Fibroblast of lung (primary cell): ENCODE data around the gene SSR2. TPM values are rescaled to one million over a fixed set of nuclear protein-coding genes. Genes with fewer than 3 reads are reported as not detected.
A peak's percentile ranks its signal among the peaks of the same experiment; 100 is the strongest.

Experiments used
- DNase-seq, 2 donors: peaks; one replicate each; pipeline versions ENCODE4 v3.0.0 to v3.0.0-alpha.2; 2010; ENCODE audit warnings: low read depth in 2 of 2
- H2AFZ ChIP-seq: 2 replicates; pipeline ENCODE4 v1.5.1; 2012; ENCODE audit warnings: low read length, control low read depth, inconsistent platforms
- H3K27ac ChIP-seq: 2 replicates; pipeline ENCODE4 v1.5.1; 2011; ENCODE audit warnings: low read length, control low read depth; ENCODE audit not compliant: insufficient read depth
- H3K27me3 ChIP-seq: 2 replicates; pipeline ENCODE4 v1.5.1; 2011; ENCODE audit warnings: mild to moderate bottlenecking, low read length; ENCODE audit not compliant: control insufficient read depth, insufficient read depth
- H3K36me3 ChIP-seq: 2 replicates; pipeline ENCODE4 v1.5.1; 2011; ENCODE audit warnings: low read length; ENCODE audit not compliant: control insufficient read depth, insufficient read depth
- H3K4me1 ChIP-seq: 2 replicates; pipeline ENCODE4 v1.5.1; 2011; ENCODE audit warnings: low read length; ENCODE audit not compliant: control insufficient read depth, insufficient read depth; ENCODE audit errors: extremely low read depth
- H3K4me2 ChIP-seq: 2 replicates; pipeline ENCODE4 v1.5.1; 2011; ENCODE audit warnings: low read length, control low read depth; ENCODE audit not compliant: insufficient read depth; ENCODE audit errors: extremely low read depth
- H3K4me3 ChIP-seq, 4 experiments: fragments of 200-600 bp in 1 of 4; sonication (generic) in 1 of 4; replicated peaks in 1 of 4; 2 replicates each; pipeline ENCODE4 v1.5.1; 2011 to 2016; ENCODE audit warnings: low read length in 4 of 4, low read depth in 3 of 4, mild to moderate bottlenecking in 3 of 4, control low read depth in 2 of 4, inconsistent platforms in 1 of 4, mixed read lengths in 1 of 4; ENCODE audit not compliant: insufficient read depth in 1 of 4; ENCODE audit errors: control extremely low read depth in 1 of 4
- H3K79me2 ChIP-seq: 2 replicates; pipeline ENCODE4 v1.5.1; 2012; ENCODE audit warnings: mild to moderate bottlenecking, low read length, inconsistent platforms; ENCODE audit not compliant: control insufficient read depth, insufficient read depth
- H3K9ac ChIP-seq: 2 replicates; pipeline ENCODE4 v1.5.1; 2011; ENCODE audit warnings: mild to moderate bottlenecking, low read length, control low read depth; ENCODE audit not compliant: insufficient read depth
- H3K9me3 ChIP-seq: 2 replicates; pipeline ENCODE4 v1.5.1; 2012; ENCODE audit warnings: low read depth, low read length; ENCODE audit not compliant: control insufficient read depth, insufficient read depth
- H4K20me1 ChIP-seq: 2 replicates; pipeline ENCODE4 v1.5.1; 2011; ENCODE audit warnings: low read length; ENCODE audit not compliant: control insufficient read depth, insufficient read depth; ENCODE audit errors: extremely low read depth
- EZH2 ChIP-seq: IDR thresholded peaks from 2 replicates; pipeline ENCODE4 v1.5.1; 2012; ENCODE audit warnings: low read length, control low read depth, mild to moderate bottlenecking; ENCODE audit errors: missing control alignments
- polyA plus RNA-seq, 2 donors: library from polyadenylated mRNA; depleted of rRNA in 1 of 2; stranded (reverse) in 1 of 2; unstranded in 1 of 2; fragments of >200 nt; gene quantifications; 2 replicates each; pipeline ENCODE4 v1.2.1, GENCODE V29; 2011 to 2012; ENCODE audit warnings: missing spikeins in 1 of 2
- total RNA-seq: library from RNA; depleted of rRNA; stranded (reverse); fragments of >200 nt; gene quantifications from 2 replicates; pipeline ENCODE4 v1.2.1, GENCODE V29; 2014
- TF ChIP-seq, protein P1 (sequence below), 2 donors: IDR thresholded peaks in 1 of 2; conservative IDR thresholded peaks in 1 of 2; 1 replicate in 1 of 2; 2 replicates in 1 of 2; pipeline ENCODE4 v1.5.1; 2011 to 2012; ENCODE audit warnings: low read length in 2 of 2, control low read depth in 1 of 2, inconsistent platforms in 1 of 2, low read depth in 1 of 2, mild to moderate bottlenecking in 1 of 2

Gene SSR2
- total and polyA plus RNA-seq, 2 donors (not counting 1 experiment from before 2014, with no cell fraction given), result 304 to 673 TPM

DNA sequence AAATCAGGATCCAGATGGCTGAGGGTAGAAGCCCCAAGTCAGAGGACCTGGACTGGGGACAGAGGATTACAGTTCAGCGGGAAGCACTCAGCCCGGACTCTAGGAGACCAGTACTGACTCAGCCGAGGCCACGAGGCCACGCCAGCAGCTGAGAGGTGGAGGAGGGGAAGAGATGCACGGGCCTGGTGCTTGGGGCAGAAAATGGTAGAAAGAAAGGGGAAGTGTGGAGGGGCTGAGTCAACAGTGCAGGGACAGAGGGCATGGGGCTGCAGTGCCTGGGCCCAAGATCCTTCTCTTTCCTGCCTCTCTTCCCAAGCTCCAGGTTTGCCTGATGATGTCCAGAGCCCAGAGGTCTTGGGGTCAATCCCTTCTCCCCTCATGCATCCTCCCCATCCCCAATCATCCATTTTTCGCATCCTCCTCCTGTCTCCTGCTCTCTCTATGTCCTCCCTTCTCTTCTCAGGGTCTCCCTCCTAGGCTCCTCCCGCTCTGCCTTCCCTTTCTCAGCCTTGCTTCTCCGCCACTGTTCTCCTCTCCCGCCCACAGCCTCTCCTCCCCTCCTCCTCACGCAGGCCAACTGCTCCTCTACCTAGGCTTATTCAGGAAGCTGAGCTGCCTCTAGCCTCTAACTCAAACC is 50.1 kb downstream of the SSR2 start:
- Histone ChIP-seq H3K27me3 (no peaks in the 10 kb centered on the region), H3K4me1 (peaks cover 56% of the 10 kb centered on the region), H3K79me2 (peaks cover 85% of the 10 kb centered on the region), H3K9ac (no peak overlapping the region), H3K36me3 (peaks cover 18% of the 10 kb centered on the region), H3K4me2 (peak overlapping the region; percentile 18), H4K20me1 (no peaks in the 10 kb centered on the region), H3K9me3 (no peaks in the 10 kb centered on the region), H2AFZ (no peak overlapping the region), H3K4me3 (peak overlapping the region in 2 of 4 experiments; percentile 35 to 37), H3K27ac (peak overlapping the region; percentile 44)
- peak; percentile 82 to 85 for DNase-seq
- TF ChIP-seq, protein P1, sequence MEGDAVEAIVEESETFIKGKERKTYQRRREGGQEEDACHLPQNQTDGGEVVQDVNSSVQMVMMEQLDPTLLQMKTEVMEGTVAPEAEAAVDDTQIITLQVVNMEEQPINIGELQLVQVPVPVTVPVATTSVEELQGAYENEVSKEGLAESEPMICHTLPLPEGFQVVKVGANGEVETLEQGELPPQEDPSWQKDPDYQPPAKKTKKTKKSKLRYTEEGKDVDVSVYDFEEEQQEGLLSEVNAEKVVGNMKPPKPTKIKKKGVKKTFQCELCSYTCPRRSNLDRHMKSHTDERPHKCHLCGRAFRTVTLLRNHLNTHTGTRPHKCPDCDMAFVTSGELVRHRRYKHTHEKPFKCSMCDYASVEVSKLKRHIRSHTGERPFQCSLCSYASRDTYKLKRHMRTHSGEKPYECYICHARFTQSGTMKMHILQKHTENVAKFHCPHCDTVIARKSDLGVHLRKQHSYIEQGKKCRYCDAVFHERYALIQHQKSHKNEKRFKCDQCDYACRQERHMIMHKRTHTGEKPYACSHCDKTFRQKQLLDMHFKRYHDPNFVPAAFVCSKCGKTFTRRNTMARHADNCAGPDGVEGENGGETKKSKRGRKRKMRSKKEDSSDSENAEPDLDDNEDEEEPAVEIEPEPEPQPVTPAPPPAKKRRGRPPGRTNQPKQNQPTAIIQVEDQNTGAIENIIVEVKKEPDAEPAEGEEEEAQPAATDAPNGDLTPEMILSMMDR (conservative IDR thresholded peaks at IDR 0.05 in 1 of 2, IDR thresholded peaks at IDR 0.05 in 1 of 2; ENCODE audit: low read depth in 1 of 2, low read length in 2 of 2), result no peak
- no peak for TF ChIP-seq EZH2

DNA sequence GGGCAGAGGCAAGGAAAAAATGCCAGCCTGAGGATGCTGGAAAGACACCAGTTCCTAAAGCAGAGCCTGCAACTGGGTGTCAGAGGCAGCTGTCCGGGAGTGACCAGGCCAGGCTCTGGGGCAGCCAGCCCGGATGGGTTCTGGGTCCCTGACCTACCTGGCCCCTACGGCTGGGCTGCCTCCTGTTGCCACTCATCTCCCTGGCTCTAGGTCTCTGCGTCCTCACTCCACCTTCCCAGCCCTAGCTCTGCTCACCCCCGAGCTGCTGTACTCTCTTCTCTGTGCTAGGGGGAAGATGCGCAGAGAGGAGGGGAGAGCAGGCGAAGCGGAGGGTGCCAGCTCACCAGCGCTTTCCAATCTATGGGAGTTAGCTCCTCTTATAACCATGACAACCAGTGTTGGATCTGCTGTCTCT is 51.4 kb downstream of the SSR2 start:
- Histone ChIP-seq H3K36me3 (peaks cover 27% of the 10 kb centered on the region), H3K9ac (no peak overlapping the region), H3K9me3 (no peaks in the 10 kb centered on the region), H3K79me2 (peaks cover 76% of the 10 kb centered on the region), H4K20me1 (no peaks in the 10 kb centered on the region), H3K4me1 (peaks cover 48% of the 10 kb centered on the region), H3K27me3 (no peaks in the 10 kb centered on the region), H2AFZ (no peak overlapping the region), H3K4me3 (peak overlapping the region in 2 of 4 experiments; percentile 28 to 34), H3K27ac (peak overlapping the region; percentile 36), H3K4me2 (peak overlapping the region; percentile 8)
- no peak for TF ChIP-seq EZH2
- TF ChIP-seq, protein P1 (conservative IDR thresholded peaks at IDR 0.05 in 1 of 2, IDR thresholded peaks at IDR 0.05 in 1 of 2; ENCODE audit: low read depth in 1 of 2, low read length in 2 of 2), result no peak
- no peak for DNase-seq

DNA sequence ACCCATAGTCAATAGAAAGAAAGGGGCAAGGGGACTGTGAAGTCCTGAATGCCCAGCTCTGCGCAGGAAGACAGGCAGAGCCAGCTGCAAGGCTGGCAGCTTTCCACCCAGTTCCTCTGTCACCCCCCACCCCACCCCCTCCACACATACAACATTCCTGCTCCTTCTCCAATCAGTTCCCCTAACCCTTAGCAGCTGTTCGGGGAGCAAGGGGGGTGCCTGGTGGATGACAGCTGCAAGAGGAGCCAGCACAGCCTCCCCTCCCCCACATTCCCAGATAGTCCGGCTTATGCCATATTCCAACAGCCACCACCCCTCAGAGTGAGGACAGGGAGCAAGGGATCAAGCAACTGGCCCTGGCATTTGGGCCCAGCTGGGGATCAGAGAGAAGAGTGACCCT is 52.1 kb downstream of the SSR2 start:
- no peak for TF ChIP-seq EZH2
- TF ChIP-seq, protein P1 (conservative IDR thresholded peaks at IDR 0.05 in 1 of 2, IDR thresholded peaks at IDR 0.05 in 1 of 2; ENCODE audit: low read depth in 1 of 2, low read length in 2 of 2), result no peak
- H3K36me3 ChIP-seq, result peaks cover 28% of the 10 kb centered on the region
- DNase-seq, result peak; percentile 41 to 86
- no peak overlapping the region for H3K4me2 ChIP-seq
- H3K4me1 ChIP-seq, result peaks cover 45% of the 10 kb centered on the region
- H3K4me3 ChIP-seq, result peak overlapping the region in 2 of 4 experiments; percentile 28 to 34
- H3K79me2 ChIP-seq, result peaks cover 69% of the 10 kb centered on the region
- H3K27me3 ChIP-seq, result no peaks in the 10 kb centered on the region
- H4K20me1 ChIP-seq, result no peaks in the 10 kb centered on the region
- no peak overlapping the region for H3K9ac ChIP-seq
- no peaks in the 10 kb centered on the region for H3K9me3 ChIP-seq
- peak overlapping the region; percentile 36 for H3K27ac ChIP-seq
- H2AFZ ChIP-seq, result no peak overlapping the region
